ENCODE measurements around the gene C1orf141.

GRCh38 chr1:67171978-67172377 is 37.2 kb upstream of the C1orf141 start:
- TF ChIP-seq CTCF (IDR thresholded peaks at IDR 0.05): no peak
- no peak for TF ChIP-seq POLR2A (IDR thresholded peaks at IDR 0.05)
